Activated naive CD4-positive, alpha-beta T cell treated with anti-CD3 and anti-CD28 coated beads, Interleukin-2, amount 50 U/mL, for 24 hours (primary cell): ENCODE data around the gene ZBTB7B.
A peak's percentile ranks its signal among the peaks of the same experiment; 100 is the strongest.
"Not testable (repeated sequence)": the region's sequence is repeated elsewhere in the genome, so short reads cannot be mapped to it uniquely, and the experiment has no call there.

Source experiments
- H3K27ac Mint-ChIP-seq: one replicate; pipeline ENCODE4 v1.8.0; 2021; ENCODE audit warnings: mild to moderate bottlenecking, mixed read lengths
- H3K27me3 Mint-ChIP-seq: one replicate; pipeline ENCODE4 v1.8.0; 2021; ENCODE audit warnings: mixed read lengths
- H3K36me3 Mint-ChIP-seq: one replicate; pipeline ENCODE4 v1.8.0; 2021; ENCODE audit warnings: mixed read lengths
- H3K4me1 Mint-ChIP-seq: one replicate; pipeline ENCODE4 v1.8.0; 2021; ENCODE audit warnings: mixed read lengths
- H3K4me3 Mint-ChIP-seq: one replicate; pipeline ENCODE4 v1.8.0; 2021; ENCODE audit warnings: mild to moderate bottlenecking, mixed read lengths
- H3K9me3 Mint-ChIP-seq: one replicate; pipeline ENCODE4 v1.8.0; 2021; ENCODE audit warnings: mixed read lengths

Gene ZBTB7B

DNA sequence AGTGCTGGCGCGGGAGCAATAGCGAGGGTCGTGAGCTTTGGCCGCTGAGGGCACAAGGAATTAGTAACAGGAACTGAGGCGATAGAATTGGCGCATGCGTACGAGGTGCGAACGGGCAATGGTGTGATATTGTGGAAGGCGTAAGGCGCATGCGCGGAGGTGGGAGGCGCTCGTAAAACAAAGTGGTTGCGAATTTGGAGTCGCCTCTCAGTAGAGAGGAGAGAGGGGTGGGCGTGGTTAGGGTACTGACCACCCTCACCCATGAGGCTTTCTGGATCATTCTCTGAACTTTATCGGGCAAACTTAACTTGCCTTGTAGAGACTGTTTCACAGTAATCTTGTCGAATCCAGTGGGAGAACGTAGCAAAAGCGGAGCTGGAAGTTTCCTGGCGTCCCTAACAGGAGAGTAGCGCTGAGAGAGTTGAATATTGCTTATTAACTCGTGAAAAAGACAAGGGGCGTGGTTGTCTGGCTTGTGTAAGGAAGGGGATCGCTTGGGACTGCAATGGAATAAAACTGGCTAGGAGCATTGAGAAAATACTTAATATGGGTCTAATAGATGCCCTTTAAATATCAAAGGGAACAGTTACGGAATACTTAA, 27.7 kb upstream of the ZBTB7B start:
- Mint-ChIP-seq H3K27me3 (no peaks in the 10 kb centered on the region), H3K4me1 (peaks cover 23% of the 10 kb centered on the region), H3K36me3 (peaks cover 2% of the 10 kb centered on the region)

DNA sequence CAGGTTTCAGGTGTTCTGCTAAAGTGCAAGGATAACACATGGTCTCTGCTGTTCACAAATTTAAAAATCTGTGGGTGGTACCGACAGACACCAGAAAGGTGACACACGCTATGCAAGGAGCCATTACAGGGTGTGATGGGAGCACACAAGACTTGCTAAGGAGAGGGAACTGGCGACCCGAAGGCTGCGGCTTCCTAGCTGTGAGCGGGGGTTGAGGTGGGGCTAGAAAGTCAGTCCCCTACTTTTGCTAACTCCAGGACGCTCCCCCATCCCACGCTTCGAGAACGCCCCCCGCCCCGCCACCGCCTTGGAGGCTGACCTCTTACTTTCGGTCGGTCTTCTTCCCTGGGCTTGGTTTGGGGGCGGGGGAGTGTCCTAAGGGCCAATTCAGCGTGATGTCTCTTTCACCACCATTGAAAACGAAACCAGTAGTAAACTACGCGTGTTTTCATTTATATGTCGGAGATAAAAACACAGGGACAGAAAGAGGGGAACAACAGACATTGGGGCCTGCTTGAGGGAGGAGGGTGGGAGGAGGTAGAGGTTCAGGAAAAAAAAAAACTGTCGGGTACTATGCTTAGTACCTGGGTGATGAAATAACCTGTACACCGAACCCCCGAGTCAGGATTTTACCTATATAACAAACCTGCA, 27.1 kb upstream of the ZBTB7B start:
- no peak overlapping the region for H3K4me3 Mint-ChIP-seq
- H3K9me3 Mint-ChIP-seq: no peaks in the 10 kb centered on the region
- H3K27me3 Mint-ChIP-seq: no peaks in the 10 kb centered on the region
- H3K36me3 Mint-ChIP-seq: peaks cover 2% of the 10 kb centered on the region
- peaks cover 23% of the 10 kb centered on the region for H3K4me1 Mint-ChIP-seq
- H3K27ac Mint-ChIP-seq: no peak overlapping the region

More for the DNA sequence above, 27.7 kb upstream of the ZBTB7B start:
- Mint-ChIP-seq H3K9me3 (no peaks in the 10 kb centered on the region), H3K27ac (no peak overlapping the region), H3K4me3 (no peak overlapping the region)

DNA sequence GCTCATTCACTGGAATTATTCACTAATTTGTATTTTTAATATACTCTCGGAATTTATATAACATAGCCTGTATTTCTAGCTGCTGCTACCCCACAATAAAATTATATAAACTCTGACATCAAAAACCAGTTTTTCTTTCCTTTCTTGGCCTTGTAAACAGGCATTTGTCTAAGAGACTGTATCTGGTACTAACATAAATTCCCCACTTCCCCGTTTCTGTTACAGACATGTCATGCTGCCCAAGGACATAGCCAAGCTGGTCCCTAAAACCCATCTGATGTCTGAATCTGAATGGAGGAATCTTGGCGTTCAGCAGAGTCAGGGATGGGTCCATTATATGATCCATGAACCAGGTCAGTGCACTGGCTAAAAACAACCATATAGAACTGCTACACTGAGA, 24.8 kb upstream of the ZBTB7B start:
- H3K27ac Mint-ChIP-seq: peak overlapping the region; percentile 26
- not testable (repeated sequence) for H3K36me3 Mint-ChIP-seq, H3K27me3 Mint-ChIP-seq, H3K4me3 Mint-ChIP-seq, H3K4me1 Mint-ChIP-seq, H3K9me3 Mint-ChIP-seq

DNA sequence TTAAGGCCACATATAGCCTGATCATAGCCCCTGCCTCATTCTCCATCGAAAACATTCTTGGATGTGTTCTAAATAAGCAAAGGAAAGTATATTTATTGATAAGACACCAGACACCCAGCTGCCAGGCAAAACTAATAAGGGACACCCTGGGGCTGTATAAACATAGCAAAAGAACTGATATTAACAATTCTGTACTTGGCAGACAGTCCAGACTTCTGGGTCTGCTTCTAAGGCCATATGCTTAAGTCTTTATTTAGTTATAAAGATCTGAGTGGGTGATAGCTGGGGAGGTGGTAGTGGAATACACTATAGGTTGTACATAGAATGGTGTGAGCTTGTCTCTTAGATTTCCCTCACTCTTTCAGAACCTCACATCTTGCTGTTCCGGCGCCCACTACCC, 24.2 kb upstream of the ZBTB7B start:
- no peak overlapping the region for H3K4me3 Mint-ChIP-seq
- no peak overlapping the region for H3K27ac Mint-ChIP-seq
- H3K36me3 Mint-ChIP-seq: peaks cover 2% of the 10 kb centered on the region
- H3K9me3 Mint-ChIP-seq: no peaks in the 10 kb centered on the region
- H3K4me1 Mint-ChIP-seq: no peaks in the 10 kb centered on the region
- no peaks in the 10 kb centered on the region for H3K27me3 Mint-ChIP-seq

DNA sequence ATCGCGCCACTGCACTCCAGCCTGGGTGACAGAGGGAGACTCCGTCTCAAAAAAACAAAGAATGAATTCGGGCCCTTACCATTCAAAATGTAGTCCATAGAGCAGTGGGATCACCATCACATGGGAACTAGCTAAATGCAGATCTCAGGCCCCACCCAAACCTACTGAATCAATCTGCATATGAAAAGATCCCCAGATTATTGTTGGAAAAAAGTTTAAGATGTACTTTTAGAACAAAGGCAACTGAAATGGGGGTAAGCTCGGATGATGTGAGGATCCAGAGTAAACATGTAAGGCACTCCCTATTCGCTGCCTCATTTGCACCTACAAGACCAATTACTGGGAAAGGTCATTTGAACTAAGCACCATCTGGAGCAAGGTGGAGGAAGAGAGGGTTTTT, 20.3 kb upstream of the ZBTB7B start:
- peaks cover 12% of the 10 kb centered on the region for H3K4me1 Mint-ChIP-seq
- H3K9me3 Mint-ChIP-seq: no peaks in the 10 kb centered on the region
- H3K4me3 Mint-ChIP-seq: no peak overlapping the region
- peaks cover 2% of the 10 kb centered on the region for H3K36me3 Mint-ChIP-seq
- no peaks in the 10 kb centered on the region for H3K27me3 Mint-ChIP-seq
- H3K27ac Mint-ChIP-seq: peak overlapping the region; percentile 41

DNA sequence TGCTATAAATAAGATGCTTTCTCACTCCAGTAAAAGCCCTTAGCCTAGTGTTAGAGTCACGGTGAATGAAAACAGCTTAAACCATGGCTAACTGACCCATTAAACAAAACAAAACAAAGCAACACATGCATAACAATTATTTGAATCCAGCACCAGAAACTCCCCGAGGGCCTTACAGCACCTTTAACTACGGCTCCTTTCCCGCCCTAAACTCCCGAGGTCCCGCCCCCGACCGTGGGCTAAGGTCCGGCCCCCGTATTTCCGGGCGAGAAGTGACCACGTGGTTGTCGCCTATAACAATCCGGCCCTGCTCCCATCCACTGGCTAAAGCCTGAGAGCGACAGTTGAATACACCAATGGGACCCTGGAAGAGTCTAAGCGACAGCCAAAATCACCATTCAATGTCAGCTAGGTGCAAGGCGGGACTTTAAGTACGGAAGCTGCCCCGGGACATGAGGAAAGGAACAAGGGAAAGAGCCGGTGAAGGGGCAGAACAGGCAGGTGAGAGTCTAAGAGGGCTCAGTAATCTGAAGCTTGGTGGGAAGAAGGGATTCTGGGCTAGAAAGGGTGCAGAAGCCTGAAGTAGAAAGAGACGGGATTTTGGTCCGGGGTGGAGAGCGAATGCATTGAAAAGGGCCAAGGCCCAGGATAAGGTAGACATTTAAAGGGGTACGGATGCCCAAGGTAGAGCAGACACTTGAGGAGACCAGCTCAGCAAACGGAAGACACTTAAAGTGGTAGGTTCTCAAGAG, 19.5 kb upstream of the ZBTB7B start, which contains the start of gene FLAD1:
Gene FLAD1 (plus strand): TSS at position 448 of the 752 bp plus-strand sequence. CDS start 351 bp downstream, outside the sequence.
- Mint-ChIP-seq H3K36me3 (peaks cover 2% of the 10 kb centered on the region), H3K4me1 (peaks cover 13% of the 10 kb centered on the region), H3K9me3 (no peaks in the 10 kb centered on the region), H3K27ac (peak within 1 kb of the TSS; percentile 41), H3K27me3 (no peaks in the 10 kb centered on the region), H3K4me3 (no peak within 1 kb of the TSS)

DNA sequence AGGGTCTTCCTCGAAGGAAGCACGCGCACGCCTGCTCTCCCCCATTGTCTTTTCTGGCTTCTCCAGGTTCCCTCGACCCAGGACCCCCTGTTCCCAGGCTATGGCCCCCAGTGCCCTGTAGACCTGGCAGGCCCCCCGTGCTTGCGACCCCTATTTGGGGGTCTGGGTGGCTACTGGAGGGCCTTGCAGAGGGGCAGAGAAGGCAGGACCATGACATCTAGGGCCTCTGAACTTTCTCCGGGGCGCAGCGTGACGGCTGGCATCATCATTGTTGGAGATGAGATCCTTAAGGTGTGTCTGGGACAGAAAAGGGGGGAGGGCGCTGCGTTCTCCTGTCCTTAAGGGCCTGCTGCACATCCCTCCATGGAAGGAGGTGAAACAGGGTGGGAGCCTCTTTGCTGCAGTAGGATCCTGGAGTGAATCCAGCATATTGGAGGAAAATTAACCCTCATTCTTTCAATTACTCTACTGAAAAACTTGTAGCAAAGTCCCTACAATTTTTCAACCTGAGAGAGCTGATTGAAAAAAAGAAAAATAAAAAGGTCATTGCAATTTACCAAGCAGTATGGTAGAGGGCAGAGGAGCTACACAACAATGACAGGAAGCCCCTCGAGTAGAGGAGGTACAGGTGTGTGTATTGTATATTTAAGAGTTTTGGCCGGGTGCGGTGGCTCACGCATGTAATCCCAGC, 18.7 kb upstream of the ZBTB7B start:
- H3K4me3 Mint-ChIP-seq: no peak overlapping the region
- peaks cover 22% of the 10 kb centered on the region for H3K4me1 Mint-ChIP-seq
- H3K27me3 Mint-ChIP-seq: no peaks in the 10 kb centered on the region
- no peak overlapping the region for H3K27ac Mint-ChIP-seq
- H3K9me3 Mint-ChIP-seq: no peaks in the 10 kb centered on the region
- peaks cover 3% of the 10 kb centered on the region for H3K36me3 Mint-ChIP-seq

DNA sequence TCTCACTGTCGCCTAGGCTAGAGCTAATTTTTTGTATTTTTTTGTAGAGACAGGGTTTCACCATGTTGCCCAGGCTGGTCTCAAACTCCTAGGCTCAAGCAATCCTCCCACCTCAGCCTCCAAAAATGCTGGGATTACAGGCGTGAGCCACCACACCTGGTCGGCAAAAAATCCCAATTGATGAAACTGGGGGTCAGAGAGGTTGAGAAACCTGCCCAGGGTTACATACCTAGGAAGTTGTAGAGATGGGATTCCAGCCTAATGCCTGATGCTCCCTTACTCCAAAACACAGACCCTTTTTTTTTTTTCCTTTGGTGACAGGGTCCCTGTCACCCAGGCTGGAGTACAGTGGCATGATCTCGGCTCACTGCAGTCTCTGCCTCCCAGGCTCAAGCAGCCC, 15.9 kb upstream of the ZBTB7B start:
- H3K4me1 Mint-ChIP-seq: peaks cover 32% of the 10 kb centered on the region
- H3K36me3 Mint-ChIP-seq, H3K27ac Mint-ChIP-seq, H3K9me3 Mint-ChIP-seq, H3K27me3 Mint-ChIP-seq, H3K4me3 Mint-ChIP-seq: not testable (repeated sequence)

DNA sequence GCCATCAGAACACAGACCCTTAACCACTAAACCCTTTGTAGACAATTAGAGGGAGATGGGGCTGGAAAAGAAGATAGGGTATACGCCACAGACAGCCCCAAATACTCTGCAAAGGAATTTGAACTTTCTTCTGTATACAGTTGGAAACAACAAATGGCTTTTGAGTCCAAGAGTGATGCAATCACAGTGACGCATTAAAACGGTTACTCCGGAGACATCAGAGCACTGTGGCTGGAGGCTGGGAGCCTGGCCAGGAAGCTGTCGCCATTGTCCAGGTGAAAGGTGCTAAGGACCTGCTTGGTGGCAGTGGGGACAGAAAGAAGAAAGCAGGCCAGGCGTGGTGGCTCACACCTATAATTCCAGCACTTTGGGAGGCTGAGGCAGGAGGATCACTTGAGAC, 15.3 kb upstream of the ZBTB7B start:
- no peaks in the 10 kb centered on the region for H3K9me3 Mint-ChIP-seq
- H3K27ac Mint-ChIP-seq: no peak overlapping the region
- no peaks in the 10 kb centered on the region for H3K27me3 Mint-ChIP-seq
- peaks cover 7% of the 10 kb centered on the region for H3K36me3 Mint-ChIP-seq
- no peak overlapping the region for H3K4me3 Mint-ChIP-seq
- H3K4me1 Mint-ChIP-seq: peaks cover 33% of the 10 kb centered on the region

DNA sequence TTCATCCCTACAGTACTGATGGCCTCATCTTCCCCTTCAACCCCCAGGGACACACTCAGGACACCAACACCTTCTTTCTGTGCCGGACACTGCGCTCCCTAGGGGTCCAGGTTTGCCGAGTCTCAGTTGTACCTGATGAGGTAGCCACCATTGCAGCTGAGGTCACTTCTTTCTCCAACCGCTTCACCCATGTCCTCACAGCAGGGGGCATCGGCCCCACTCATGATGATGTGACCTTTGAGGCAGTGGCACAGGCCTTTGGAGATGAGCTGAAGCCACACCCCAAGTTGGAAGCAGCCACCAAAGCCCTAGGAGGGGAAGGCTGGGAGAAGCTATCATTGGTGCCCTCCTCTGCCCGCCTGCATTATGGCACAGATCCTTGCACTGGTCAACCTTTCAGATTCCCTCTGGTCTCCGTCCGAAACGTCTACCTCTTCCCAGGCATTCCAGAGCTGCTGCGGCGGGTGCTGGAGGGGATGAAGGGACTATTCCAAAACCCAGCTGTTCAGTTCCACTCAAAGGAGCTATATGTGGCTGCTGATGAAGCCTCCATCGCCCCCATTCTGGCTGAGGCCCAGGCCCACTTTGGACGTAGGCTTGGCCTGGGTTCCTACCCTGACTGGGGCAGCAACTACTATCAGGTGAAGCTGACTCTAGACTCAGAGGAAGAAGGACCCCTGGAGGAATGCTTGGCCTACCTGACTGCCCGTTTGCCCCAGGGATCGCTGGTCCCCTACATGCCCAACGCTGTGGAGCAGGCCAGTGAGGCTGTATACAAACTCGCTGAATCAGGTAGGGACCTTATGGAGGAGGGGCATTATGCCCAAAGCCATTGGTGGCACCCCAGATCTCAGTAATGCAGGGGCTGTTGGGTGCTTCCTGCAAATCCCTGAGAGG, 14.3 kb upstream of the ZBTB7B start:
- no peaks in the 10 kb centered on the region for H3K9me3 Mint-ChIP-seq
- H3K4me3 Mint-ChIP-seq: no peak overlapping the region
- H3K27ac Mint-ChIP-seq: peak overlapping the region; percentile 12
- no peaks in the 10 kb centered on the region for H3K27me3 Mint-ChIP-seq
- H3K36me3 Mint-ChIP-seq: peaks cover 7% of the 10 kb centered on the region
- H3K4me1 Mint-ChIP-seq: peaks cover 36% of the 10 kb centered on the region

DNA sequence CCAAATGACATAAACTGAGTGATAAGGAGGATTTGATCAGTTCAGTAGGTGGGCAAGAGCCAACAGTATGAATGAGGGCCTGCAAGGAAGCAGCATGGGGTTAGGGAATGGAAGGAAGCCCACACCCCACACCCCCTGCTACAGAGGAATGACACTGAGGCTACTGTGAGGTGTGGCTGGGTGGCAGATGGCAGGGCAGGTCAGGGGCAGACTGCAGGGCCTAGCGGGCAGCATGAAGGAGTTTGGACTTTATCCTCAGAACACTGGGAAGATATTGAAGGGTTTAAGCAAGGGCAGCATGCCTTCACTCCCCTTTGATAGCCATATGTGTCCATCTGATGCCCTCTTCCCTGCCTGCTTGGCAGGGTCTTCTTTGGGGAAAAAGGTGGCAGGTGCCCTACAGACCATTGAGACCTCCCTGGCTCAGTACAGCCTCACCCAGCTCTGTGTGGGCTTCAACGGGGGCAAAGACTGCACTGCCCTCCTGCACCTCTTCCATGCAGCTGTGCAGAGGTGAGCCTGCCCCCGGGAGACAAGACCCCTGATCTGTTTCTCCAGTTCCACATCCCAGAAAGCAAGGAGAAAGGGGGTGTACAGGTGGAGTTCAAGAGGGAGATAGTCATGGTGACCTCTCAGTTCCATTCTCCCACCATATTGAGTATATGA, 13.3 kb upstream of the ZBTB7B start:
- no peaks in the 10 kb centered on the region for H3K27me3 Mint-ChIP-seq
- no peaks in the 10 kb centered on the region for H3K9me3 Mint-ChIP-seq
- peaks cover 32% of the 10 kb centered on the region for H3K4me1 Mint-ChIP-seq
- no peak overlapping the region for H3K27ac Mint-ChIP-seq
- peaks cover 7% of the 10 kb centered on the region for H3K36me3 Mint-ChIP-seq
- no peak overlapping the region for H3K4me3 Mint-ChIP-seq

DNA sequence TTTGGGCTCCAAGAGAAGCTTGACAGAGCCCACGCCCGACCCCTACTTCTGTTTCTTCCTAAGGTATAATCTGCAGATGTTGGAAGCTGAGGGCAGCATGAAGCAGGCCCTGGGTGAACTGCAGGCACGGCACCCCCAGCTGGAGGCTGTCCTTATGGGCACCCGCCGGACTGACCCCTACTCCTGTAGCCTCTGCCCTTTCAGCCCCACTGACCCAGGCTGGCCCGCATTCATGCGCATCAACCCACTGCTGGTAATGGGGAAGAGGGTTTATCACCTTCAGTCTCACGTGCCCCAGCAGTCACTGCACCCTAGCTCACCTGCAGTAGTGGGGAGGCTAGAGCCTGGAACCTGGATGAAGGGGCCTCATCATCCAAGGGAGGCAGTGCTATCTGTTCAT, 12.3 kb upstream of the ZBTB7B start:
- no peaks in the 10 kb centered on the region for H3K27me3 Mint-ChIP-seq
- H3K4me3 Mint-ChIP-seq: no peak overlapping the region
- no peaks in the 10 kb centered on the region for H3K9me3 Mint-ChIP-seq
- H3K36me3 Mint-ChIP-seq: peaks cover 7% of the 10 kb centered on the region
- no peak overlapping the region for H3K27ac Mint-ChIP-seq
- H3K4me1 Mint-ChIP-seq: peaks cover 28% of the 10 kb centered on the region

DNA sequence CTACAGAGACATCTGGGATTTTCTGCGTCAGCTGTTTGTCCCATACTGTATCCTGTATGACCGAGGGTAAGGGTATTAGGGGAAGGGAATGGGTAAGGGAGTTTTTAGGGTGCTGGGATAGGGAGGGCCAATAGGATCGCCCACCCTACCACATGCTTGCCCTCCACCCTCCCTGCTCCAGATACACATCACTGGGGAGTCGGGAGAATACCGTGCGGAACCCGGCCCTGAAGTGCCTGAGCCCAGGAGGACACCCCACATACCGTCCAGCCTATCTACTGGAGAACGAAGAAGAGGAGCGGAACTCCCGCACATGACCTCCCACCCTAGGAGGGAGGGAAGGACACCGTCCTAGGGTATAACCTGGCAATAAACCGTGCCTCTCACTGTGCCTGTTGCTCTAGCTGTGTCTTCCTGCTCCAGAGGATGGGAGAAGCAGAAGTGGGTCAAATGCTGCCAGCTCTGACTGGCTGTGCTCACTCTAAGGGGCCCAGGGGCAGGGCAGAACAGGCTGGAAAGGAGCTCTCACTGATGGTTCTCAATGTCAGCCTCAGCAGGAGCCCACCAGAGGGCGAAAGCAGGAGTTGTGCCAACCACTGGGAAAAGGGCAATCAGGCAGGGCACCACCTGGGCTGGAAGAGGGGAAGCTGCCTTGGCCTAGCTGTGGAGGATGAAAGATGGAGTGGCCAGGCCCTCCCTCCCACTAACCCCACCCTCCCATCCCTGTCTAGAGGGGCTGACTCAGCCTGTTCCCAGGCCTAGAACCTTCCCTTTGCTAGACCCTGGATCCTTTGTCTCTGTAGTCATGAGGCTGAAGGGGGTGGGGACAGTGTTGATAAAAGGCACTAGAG, 9.7 kb upstream of the ZBTB7B start:
- H3K27me3 Mint-ChIP-seq: no peaks in the 10 kb centered on the region
- peaks cover 7% of the 10 kb centered on the region for H3K36me3 Mint-ChIP-seq
- H3K4me3 Mint-ChIP-seq: no peak overlapping the region
- H3K4me1 Mint-ChIP-seq: peaks cover 38% of the 10 kb centered on the region
- no peak overlapping the region for H3K27ac Mint-ChIP-seq
- H3K9me3 Mint-ChIP-seq: no peaks in the 10 kb centered on the region
